WTC11 (cell line): Measurements from ENCODE around the gene SMARCC2. TPM values are rescaled to one million over a fixed set of nuclear protein-coding genes. Genes with fewer than 3 reads are reported as not detected.

Experiments used
- ATAC-seq: fragments of 200-7000 bp; cut with Tn5 transposase; 2 replicates; pipeline ENCODE4 v1.10.0; 2021; ENCODE audit warnings: mild to moderate bottlenecking, moderate library complexity
- CTCF ChIA-PET: fragments of 300-600 bp; sonication (Branson Sonifier 250); formaldehyde crosslinking; loops from one replicate; lab custom pipeline; 2021; ENCODE audit warnings: antibody characterized with exemption; lab: Charles Lee
- POLR2A ChIA-PET: fragments of 350-600 bp; sonication (Branson Sonifier 250); formaldehyde crosslinking; loops from one replicate; lab custom pipeline; 2021; ENCODE audit warnings: antibody characterized with exemption; lab: Charles Lee
- DNase-seq: peaks from one replicate; pipeline ENCODE4 v3.0.0; 2021; ENCODE audit warnings: low spot score
- H3K27ac Mint-ChIP-seq: 2 replicates; pipeline ENCODE4 v1.8.0; 2021; ENCODE audit warnings: mixed read lengths
- H3K27me3 Mint-ChIP-seq: 2 replicates; pipeline ENCODE4 v1.8.0; 2021; ENCODE audit warnings: low read depth, mild to moderate bottlenecking, moderate library complexity, mixed read lengths
- H3K36me3 Mint-ChIP-seq: 2 replicates; pipeline ENCODE4 v1.8.0; 2021; ENCODE audit warnings: mixed read lengths
- H3K4me1 Mint-ChIP-seq: 2 replicates; pipeline ENCODE4 v1.8.0; 2022; ENCODE audit warnings: mixed read lengths
- H3K4me3 Mint-ChIP-seq: 2 replicates; pipeline ENCODE4 v1.8.0; 2021; ENCODE audit warnings: mild to moderate bottlenecking, moderate library complexity, mixed read lengths
- H3K9me3 Mint-ChIP-seq: 2 replicates; pipeline ENCODE4 v1.8.0; 2021; ENCODE audit warnings: mixed read lengths
- AR ChIP-seq: fragments of 250-450 bp; sonication (Bioruptor Pico); IDR thresholded peaks from 2 replicates; pipeline ENCODE4 v1.9.0; 2021; ENCODE audit warnings: mild to moderate bottlenecking
- ATF1 ChIP-seq: sonication (generic); formaldehyde crosslinking; IDR thresholded peaks from 2 replicates; pipeline ENCODE4 v1.8.1; 2023; ENCODE audit warnings: mild to moderate bottlenecking, moderate library complexity, missing genetic modification reagents
- CREM ChIP-seq: sonication (generic); formaldehyde crosslinking; IDR thresholded peaks from 2 replicates; pipeline ENCODE4 v1.8.1; 2022; ENCODE audit warnings: mild to moderate bottlenecking, missing genetic modification reagents, moderate library complexity
- EMX1 ChIP-seq: fragments of 250-450 bp; sonication (Bioruptor Pico); IDR thresholded peaks from 2 replicates; pipeline ENCODE4 v1.8.0; 2021; ENCODE audit warnings: mild to moderate bottlenecking
- FOXP1 ChIP-seq: sonication (generic); formaldehyde crosslinking; IDR thresholded peaks from 2 replicates; pipeline ENCODE4 v1.8.0; 2022; ENCODE audit warnings: missing genetic modification reagents, mild to moderate bottlenecking, moderate library complexity, borderline replicate concordance
- GABPB1 ChIP-seq: sonication (generic); formaldehyde crosslinking; IDR thresholded peaks from 2 replicates; pipeline ENCODE4 v1.8.1; 2023; ENCODE audit warnings: mild to moderate bottlenecking, missing genetic modification reagents
- GRHL2 ChIP-seq: fragments of 250-450 bp; sonication (Bioruptor Pico); IDR thresholded peaks from 2 replicates; pipeline ENCODE4 v1.8.0; 2022; ENCODE audit warnings: mild to moderate bottlenecking, moderate library complexity; ENCODE audit not compliant: insufficient replicate concordance, severe bottlenecking
- GTF2I ChIP-seq: fragments of 250-450 bp; sonication (Bioruptor Pico); conservative IDR thresholded peaks from 2 replicates; pipeline ENCODE4 v1.4.0; 2021; ENCODE audit warnings: mild to moderate bottlenecking
- HMGA2 ChIP-seq: fragments of 250-450 bp; sonication (Bioruptor Pico); IDR thresholded peaks from 2 replicates; pipeline ENCODE4 v1.4.0; 2021; ENCODE audit warnings: mild to moderate bottlenecking, moderate library complexity
- NFE2L1 ChIP-seq: sonication (generic); formaldehyde crosslinking; IDR thresholded peaks from 2 replicates; pipeline ENCODE4 v1.8.1; 2023; ENCODE audit warnings: missing genetic modification reagents
- NFYB ChIP-seq: sonication (generic); formaldehyde crosslinking; conservative IDR thresholded peaks from 2 replicates; pipeline ENCODE4 v1.8.0; 2022; ENCODE audit warnings: low read depth, missing genetic modification reagents
- NR1H2 ChIP-seq: sonication (generic); formaldehyde crosslinking; IDR thresholded peaks from 2 replicates; pipeline ENCODE4 v1.9.0; 2021; ENCODE audit warnings: mild to moderate bottlenecking, moderate library complexity, missing genetic modification reagents
- OVOL2 ChIP-seq: fragments of 250-450 bp; sonication (Bioruptor Pico); IDR thresholded peaks from 2 replicates; pipeline ENCODE4 v1.9.0; 2021; ENCODE audit warnings: mild to moderate bottlenecking, borderline replicate concordance
- SOX15 ChIP-seq: fragments of 250-450 bp; sonication (Bioruptor Pico); IDR thresholded peaks from 2 replicates; pipeline ENCODE4 v1.9.0; 2021; ENCODE audit warnings: mild to moderate bottlenecking
- ZBTB21 ChIP-seq: sonication (generic); formaldehyde crosslinking; IDR thresholded peaks from 2 replicates; pipeline ENCODE4 v1.8.1; 2023; ENCODE audit warnings: mild to moderate bottlenecking, missing genetic modification reagents, borderline replicate concordance
- ZNF317 ChIP-seq: sonication (generic); formaldehyde crosslinking; IDR thresholded peaks from 2 replicates; pipeline ENCODE4 v1.8.1; 2023; ENCODE audit warnings: low read depth, mild to moderate bottlenecking, moderate library complexity, missing genetic modification reagents, borderline replicate concordance
- ZNF416 ChIP-seq: fragments of 250-450 bp; sonication (Bioruptor Pico); IDR thresholded peaks from 2 replicates; pipeline ENCODE4 v1.9.0; 2021; ENCODE audit warnings: mild to moderate bottlenecking, inconsistent platforms
- total RNA-seq: library from RNA; stranded (reverse); gene quantifications from 3 replicates; pipeline ENCODE4 v1.2.3, GENCODE V29; 2021
- TF ChIP-seq, protein P1 (sequence below): fragments of 250-450 bp; sonication (Bioruptor Pico); IDR thresholded peaks from 2 replicates; pipeline ENCODE4 v1.9.0; 2021; ENCODE audit warnings: mild to moderate bottlenecking
- TF ChIP-seq, protein P2 (sequence below): sonication (generic); formaldehyde crosslinking; IDR thresholded peaks from 2 replicates; pipeline ENCODE4 v1.8.0; 2022; ENCODE audit warnings: missing genetic modification reagents
- TF ChIP-seq, protein P3 (sequence below): sonication (generic); formaldehyde crosslinking; conservative IDR thresholded peaks from 2 replicates; pipeline ENCODE4 v1.8.1; 2022; ENCODE audit warnings: mild to moderate bottlenecking, missing genetic modification reagents
- TF ChIP-seq, protein P4 (sequence below): sonication (generic); formaldehyde crosslinking; IDR thresholded peaks from 2 replicates; pipeline ENCODE4 v1.8.1; 2023; ENCODE audit warnings: mild to moderate bottlenecking, missing genetic modification reagents
- TF ChIP-seq, protein P5 (sequence below): sonication (generic); formaldehyde crosslinking; IDR thresholded peaks from 2 replicates; pipeline ENCODE4 v1.8.1; 2023; ENCODE audit warnings: mild to moderate bottlenecking, missing genetic modification reagents, borderline replicate concordance
- TF ChIP-seq, protein P6 (sequence below): sonication (generic); formaldehyde crosslinking; IDR thresholded peaks from 2 replicates; pipeline ENCODE4 v1.8.0; 2023; ENCODE audit warnings: missing genetic modification reagents

The SMARCC2 gene
- total RNA-seq, 1 experiment from 2014 or later, result 76.8 TPM

- CTCF ChIA-PET, result interaction anchor here (0.6 to 2.2 kb wide), 6 partner anchors 30 to 64 kb away, joined by 3 to 11 read pairs (median 6); partner anchors contain the start of genes ESYT1, RNF41, SMARCC2 and ZC3H10
- DNase-seq (peak; percentile 93), ATAC-seq (peak; percentile 65)
- Mint-ChIP-seq H3K4me1 (peaks cover 49% of the 10 kb centered on the region), H3K4me3 (peak within 1 kb of the TSS; percentile 96), H3K36me3 (peaks cover 48% of the 10 kb centered on the region), H3K27ac (peak within 1 kb of the TSS; percentile 99), H3K27me3 (no peaks in the 10 kb centered on the region), H3K9me3 (no peaks in the 10 kb centered on the region)
- POLR2A ChIA-PET, result interaction anchor here (1.0 to 7.2 kb wide), 9 partner anchors 16 to 202 kb away, joined by 3 to 104 read pairs (median 8); partner anchors contain the start of genes ERBB3, ESYT1, PA2G4 and RAB5B
- peak; percentile 76; the same call in 1 of the 2 replicates for TF ChIP-seq ZBTB21 (CRISPR knock-in tag)
- no peak for TF ChIP-seq GTF2I (CRISPR knock-in tag)
- TF ChIP-seq, protein P1, sequence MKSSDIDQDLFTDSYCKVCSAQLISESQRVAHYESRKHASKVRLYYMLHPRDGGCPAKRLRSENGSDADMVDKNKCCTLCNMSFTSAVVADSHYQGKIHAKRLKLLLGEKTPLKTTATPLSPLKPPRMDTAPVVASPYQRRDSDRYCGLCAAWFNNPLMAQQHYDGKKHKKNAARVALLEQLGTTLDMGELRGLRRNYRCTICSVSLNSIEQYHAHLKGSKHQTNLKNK (CRISPR knock-in tag), result peak; percentile 87
- TF ChIP-seq HMGA2 (CRISPR knock-in tag), result peak; percentile 45
- TF ChIP-seq OVOL2 (CRISPR knock-in tag), result peak; percentile 17; the same call in 1 of the 2 replicates
- TF ChIP-seq EMX1, result peak; percentile 94
- TF ChIP-seq, protein P2, sequence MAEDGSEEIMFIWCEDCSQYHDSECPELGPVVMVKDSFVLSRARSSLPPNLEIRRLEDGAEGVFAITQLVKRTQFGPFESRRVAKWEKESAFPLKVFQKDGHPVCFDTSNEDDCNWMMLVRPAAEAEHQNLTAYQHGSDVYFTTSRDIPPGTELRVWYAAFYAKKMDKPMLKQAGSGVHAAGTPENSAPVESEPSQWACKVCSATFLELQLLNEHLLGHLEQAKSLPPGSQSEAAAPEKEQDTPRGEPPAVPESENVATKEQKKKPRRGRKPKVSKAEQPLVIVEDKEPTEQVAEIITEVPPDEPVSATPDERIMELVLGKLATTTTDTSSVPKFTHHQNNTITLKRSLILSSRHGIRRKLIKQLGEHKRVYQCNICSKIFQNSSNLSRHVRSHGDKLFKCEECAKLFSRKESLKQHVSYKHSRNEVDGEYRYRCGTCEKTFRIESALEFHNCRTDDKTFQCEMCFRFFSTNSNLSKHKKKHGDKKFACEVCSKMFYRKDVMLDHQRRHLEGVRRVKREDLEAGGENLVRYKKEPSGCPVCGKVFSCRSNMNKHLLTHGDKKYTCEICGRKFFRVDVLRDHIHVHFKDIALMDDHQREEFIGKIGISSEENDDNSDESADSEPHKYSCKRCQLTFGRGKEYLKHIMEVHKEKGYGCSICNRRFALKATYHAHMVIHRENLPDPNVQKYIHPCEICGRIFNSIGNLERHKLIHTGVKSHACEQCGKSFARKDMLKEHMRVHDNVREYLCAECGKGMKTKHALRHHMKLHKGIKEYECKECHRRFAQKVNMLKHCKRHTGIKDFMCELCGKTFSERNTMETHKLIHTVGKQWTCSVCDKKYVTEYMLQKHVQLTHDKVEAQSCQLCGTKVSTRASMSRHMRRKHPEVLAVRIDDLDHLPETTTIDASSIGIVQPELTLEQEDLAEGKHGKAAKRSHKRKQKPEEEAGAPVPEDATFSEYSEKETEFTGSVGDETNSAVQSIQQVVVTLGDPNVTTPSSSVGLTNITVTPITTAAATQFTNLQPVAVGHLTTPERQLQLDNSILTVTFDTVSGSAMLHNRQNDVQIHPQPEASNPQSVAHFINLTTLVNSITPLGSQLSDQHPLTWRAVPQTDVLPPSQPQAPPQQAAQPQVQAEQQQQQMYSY, result no peak
- TF ChIP-seq, protein P3, sequence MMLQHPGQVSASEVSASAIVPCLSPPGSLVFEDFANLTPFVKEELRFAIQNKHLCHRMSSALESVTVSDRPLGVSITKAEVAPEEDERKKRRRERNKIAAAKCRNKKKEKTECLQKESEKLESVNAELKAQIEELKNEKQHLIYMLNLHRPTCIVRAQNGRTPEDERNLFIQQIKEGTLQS, result 0 out of 2 replicates have a peak, but pooled peaks have one; percentile 33
- no peak for TF ChIP-seq GRHL2
- peak; percentile 77 for TF ChIP-seq FOXP1 (CRISPR knock-in tag)
- TF ChIP-seq, protein P4, sequence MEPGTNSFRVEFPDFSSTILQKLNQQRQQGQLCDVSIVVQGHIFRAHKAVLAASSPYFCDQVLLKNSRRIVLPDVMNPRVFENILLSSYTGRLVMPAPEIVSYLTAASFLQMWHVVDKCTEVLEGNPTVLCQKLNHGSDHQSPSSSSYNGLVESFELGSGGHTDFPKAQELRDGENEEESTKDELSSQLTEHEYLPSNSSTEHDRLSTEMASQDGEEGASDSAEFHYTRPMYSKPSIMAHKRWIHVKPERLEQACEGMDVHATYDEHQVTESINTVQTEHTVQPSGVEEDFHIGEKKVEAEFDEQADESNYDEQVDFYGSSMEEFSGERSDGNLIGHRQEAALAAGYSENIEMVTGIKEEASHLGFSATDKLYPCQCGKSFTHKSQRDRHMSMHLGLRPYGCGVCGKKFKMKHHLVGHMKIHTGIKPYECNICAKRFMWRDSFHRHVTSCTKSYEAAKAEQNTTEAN, result peak; percentile 38; the same call in 1 of the 2 replicates
- TF ChIP-seq GABPB1 (CRISPR knock-in tag), result peak; percentile 30; the same call in 1 of the 2 replicates
- peak; percentile 97 for TF ChIP-seq ZNF416 (CRISPR knock-in tag)
- TF ChIP-seq NR1H2 (CRISPR knock-in tag), result no peak
- TF ChIP-seq, protein P5, sequence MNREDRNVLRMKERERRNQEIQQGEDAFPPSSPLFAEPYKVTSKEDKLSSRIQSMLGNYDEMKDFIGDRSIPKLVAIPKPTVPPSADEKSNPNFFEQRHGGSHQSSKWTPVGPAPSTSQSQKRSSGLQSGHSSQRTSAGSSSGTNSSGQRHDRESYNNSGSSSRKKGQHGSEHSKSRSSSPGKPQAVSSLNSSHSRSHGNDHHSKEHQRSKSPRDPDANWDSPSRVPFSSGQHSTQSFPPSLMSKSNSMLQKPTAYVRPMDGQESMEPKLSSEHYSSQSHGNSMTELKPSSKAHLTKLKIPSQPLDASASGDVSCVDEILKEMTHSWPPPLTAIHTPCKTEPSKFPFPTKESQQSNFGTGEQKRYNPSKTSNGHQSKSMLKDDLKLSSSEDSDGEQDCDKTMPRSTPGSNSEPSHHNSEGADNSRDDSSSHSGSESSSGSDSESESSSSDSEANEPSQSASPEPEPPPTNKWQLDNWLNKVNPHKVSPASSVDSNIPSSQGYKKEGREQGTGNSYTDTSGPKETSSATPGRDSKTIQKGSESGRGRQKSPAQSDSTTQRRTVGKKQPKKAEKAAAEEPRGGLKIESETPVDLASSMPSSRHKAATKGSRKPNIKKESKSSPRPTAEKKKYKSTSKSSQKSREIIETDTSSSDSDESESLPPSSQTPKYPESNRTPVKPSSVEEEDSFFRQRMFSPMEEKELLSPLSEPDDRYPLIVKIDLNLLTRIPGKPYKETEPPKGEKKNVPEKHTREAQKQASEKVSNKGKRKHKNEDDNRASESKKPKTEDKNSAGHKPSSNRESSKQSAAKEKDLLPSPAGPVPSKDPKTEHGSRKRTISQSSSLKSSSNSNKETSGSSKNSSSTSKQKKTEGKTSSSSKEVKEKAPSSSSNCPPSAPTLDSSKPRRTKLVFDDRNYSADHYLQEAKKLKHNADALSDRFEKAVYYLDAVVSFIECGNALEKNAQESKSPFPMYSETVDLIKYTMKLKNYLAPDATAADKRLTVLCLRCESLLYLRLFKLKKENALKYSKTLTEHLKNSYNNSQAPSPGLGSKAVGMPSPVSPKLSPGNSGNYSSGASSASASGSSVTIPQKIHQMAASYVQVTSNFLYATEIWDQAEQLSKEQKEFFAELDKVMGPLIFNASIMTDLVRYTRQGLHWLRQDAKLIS (CRISPR knock-in tag), result 0 out of 2 replicates have a peak, but pooled peaks have one; percentile 75
- TF ChIP-seq NFE2L1 (CRISPR knock-in tag), result peak; percentile 89
- TF ChIP-seq SOX15, result peak; percentile 69; the same call in 1 of the 2 replicates
- TF ChIP-seq AR (CRISPR knock-in tag), result peak; percentile 92
- peak; percentile 44; the same call in 1 of the 2 replicates for TF ChIP-seq CREM
- TF ChIP-seq, protein P6, sequence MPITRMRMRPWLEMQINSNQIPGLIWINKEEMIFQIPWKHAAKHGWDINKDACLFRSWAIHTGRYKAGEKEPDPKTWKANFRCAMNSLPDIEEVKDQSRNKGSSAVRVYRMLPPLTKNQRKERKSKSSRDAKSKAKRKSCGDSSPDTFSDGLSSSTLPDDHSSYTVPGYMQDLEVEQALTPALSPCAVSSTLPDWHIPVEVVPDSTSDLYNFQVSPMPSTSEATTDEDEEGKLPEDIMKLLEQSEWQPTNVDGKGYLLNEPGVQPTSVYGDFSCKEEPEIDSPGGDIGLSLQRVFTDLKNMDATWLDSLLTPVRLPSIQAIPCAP (CRISPR knock-in tag), result peak; percentile 38; the same call in 1 of the 2 replicates
- TF ChIP-seq NFYB (CRISPR knock-in tag), result peak; percentile 53
- TF ChIP-seq ATF1, result no peak
- TF ChIP-seq ZNF317 (CRISPR knock-in tag), result no peak
Measured at GRCh38 chr12:56158029-56158925, 31.0 kb downstream of the SMARCC2 start, which contains the start of gene MYL6. MYL6 (plus strand) TSS chr12:56158359; CDS start chr12:56158402, 43 bp downstream.
